Astrocyte of the spinal cord (primary cell): ENCODE measurements around the gene WRAP73.

ENCODE experiments used
- DNase-seq: peaks from one replicate; pipeline ENCODE4 v3.0.0; 2011; ENCODE audit warnings: low read depth, low spot score
- H3K4me3 ChIP-seq: 2 replicates; pipeline ENCODE4 v1.5.1; 2011; ENCODE audit warnings: low read depth, mild to moderate bottlenecking, low read length, moderate library complexity
- CTCF ChIP-seq: IDR thresholded peaks from 2 replicates; pipeline ENCODE4 v1.5.1; 2012; ENCODE audit warnings: low read depth, mild to moderate bottlenecking, low read length, inconsistent platforms
- in situ Hi-C: cut with HindIII; loops from 2 replicates; pipeline ENCODE4 v1.10.0; 2017; ENCODE audit warnings: low sequenced_read_pairs

The WRAP73 gene

GRCh38 chr1:3661631-3662030 is 11.7 kb upstream of the WRAP73 start:
- no peak for DNase-seq
- no peak for TF ChIP-seq CTCF
- in situ Hi-C loops = no loop called here
- H3K4me3 ChIP-seq = no peak overlapping the region

- DNase-seq = no peak
- H3K4me3 ChIP-seq = no peak overlapping the region
- in situ Hi-C loops = no loop called here
- no peak for TF ChIP-seq CTCF
Measured at GRCh38 chr1:3660704-3661103, 10.8 kb upstream of the WRAP73 start.

DNA sequence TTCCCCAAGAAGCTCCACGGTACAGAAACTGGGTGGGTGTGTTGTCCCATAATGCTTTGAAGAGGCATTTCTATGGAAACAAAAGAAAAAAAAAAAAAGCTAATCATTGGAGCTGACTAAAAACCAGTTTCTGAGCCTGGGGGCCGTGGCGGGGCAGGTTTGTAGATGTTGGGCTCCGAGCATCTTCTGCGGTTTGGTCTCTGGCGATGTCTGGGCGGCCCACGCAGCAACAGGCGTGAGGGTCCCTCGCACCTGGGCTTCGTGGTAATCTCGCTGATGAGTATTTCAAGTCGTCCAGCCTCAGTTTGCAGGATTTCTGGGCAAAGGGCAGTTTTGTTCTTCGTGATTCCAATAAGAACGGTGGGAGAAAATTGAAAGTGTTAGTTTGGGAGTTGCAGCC is 9.2 kb upstream of the WRAP73 start:
- TF ChIP-seq CTCF = no peak
- no peak overlapping the region for H3K4me3 ChIP-seq
- DNase-seq = no peak
- in situ Hi-C loops = no loop called here

- no peak for TF ChIP-seq CTCF
- no peak for DNase-seq
- in situ Hi-C loops = no loop called here
- no peak overlapping the region for H3K4me3 ChIP-seq
Measured at GRCh38 chr1:3658231-3658615, 8.3 kb upstream of the WRAP73 start.

DNA sequence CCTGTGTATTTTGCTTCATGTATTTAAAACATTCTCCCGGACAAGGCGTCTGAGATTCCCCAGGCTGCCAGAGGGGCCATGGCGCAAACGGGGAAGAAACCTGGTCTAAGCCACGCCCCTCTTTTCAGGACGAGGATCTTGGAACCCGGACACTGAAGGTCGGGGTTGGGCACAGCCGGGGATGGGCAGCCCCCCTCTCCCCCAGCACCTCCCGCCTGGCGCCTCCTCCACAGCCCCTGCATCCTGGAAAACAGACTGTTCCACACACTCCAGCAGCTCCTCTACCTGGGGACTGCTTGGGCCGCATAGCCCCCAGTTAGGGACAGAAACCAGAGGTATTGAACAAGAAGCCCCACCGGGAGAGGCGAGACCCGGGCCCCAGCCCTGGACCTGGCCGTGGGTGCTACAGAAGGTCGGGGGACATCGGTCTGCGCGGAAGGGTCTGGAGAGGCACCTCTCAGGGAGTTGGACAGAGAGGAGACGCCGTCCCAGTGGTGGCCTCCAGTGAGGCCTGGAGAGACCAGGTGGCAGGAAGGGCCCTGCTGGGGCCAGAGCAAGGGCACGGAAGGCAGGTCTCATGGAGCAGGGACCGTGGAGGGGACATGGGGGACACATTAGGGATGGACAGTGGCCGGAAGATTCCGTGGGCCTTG is 7.8 kb upstream of the WRAP73 start:
- TF ChIP-seq CTCF = no peak
- H3K4me3 ChIP-seq = no peak overlapping the region
- in situ Hi-C loops = no loop called here
- DNase-seq = no peak

- no peak for DNase-seq
- H3K4me3 ChIP-seq = no peak overlapping the region
- in situ Hi-C loops = no loop called here
- no peak for TF ChIP-seq CTCF
Measured at GRCh38 chr1:3657096-3657475, 7.2 kb upstream of the WRAP73 start.

DNA sequence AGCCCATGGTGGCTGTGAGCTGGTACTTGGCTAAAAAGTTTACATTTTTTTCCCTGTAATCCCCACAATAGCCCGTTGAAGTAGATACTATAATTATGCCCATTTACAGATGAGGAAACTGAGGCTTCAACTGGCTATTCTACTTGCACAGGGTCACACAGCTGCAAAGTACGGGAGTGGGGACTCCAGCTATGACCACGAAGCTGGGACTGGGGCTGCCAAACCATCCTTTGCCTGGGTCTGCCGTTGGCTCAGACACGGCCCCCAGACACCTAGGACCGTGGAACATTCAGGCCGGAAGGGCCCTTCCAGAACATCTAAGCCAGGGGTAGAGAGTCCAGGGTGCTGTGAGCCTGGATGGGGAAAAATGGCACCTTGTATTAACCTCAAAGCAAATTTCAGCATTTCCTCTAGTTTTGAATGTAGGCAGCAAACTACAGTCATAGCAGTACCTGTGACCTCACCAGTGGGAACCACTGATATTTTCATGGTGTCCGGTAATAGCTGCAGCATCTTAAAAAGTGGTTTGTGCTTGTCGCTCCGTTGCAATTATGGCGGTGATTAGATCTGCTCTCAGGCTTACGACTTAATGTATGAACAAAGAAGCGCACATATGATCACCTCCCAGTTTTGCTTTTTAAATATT is 6.7 kb upstream of the WRAP73 start:
- no peak for DNase-seq
- TF ChIP-seq CTCF = no peak
- no peak overlapping the region for H3K4me3 ChIP-seq
- in situ Hi-C loops = no loop called here
